WTC11 (cell line): ENCODE data around the gene USP16. TPM values are rescaled to one million over a fixed set of nuclear protein-coding genes. Genes with fewer than 3 reads are reported as not detected.

Experiments used
- ATAC-seq: fragments of 200-7000 bp; cut with Tn5 transposase; 2 replicates; pipeline ENCODE4 v1.10.0; 2021; ENCODE audit warnings: mild to moderate bottlenecking, moderate library complexity
- CTCF ChIA-PET: fragments of 300-600 bp; sonication (Branson Sonifier 250); formaldehyde crosslinking; loops from one replicate; lab custom pipeline; 2021; ENCODE audit warnings: antibody characterized with exemption; lab: Charles Lee
- POLR2A ChIA-PET: fragments of 350-600 bp; sonication (Branson Sonifier 250); formaldehyde crosslinking; loops from one replicate; lab custom pipeline; 2021; ENCODE audit warnings: antibody characterized with exemption; lab: Charles Lee
- DNase-seq: peaks from one replicate; pipeline ENCODE4 v3.0.0; 2021; ENCODE audit warnings: low spot score
- H3K27ac Mint-ChIP-seq: 2 replicates; pipeline ENCODE4 v1.8.0; 2021; ENCODE audit warnings: mixed read lengths
- H3K27me3 Mint-ChIP-seq: 2 replicates; pipeline ENCODE4 v1.8.0; 2021; ENCODE audit warnings: low read depth, mild to moderate bottlenecking, moderate library complexity, mixed read lengths
- H3K36me3 Mint-ChIP-seq: 2 replicates; pipeline ENCODE4 v1.8.0; 2021; ENCODE audit warnings: mixed read lengths
- H3K4me1 Mint-ChIP-seq: 2 replicates; pipeline ENCODE4 v1.8.0; 2022; ENCODE audit warnings: mixed read lengths
- H3K4me3 Mint-ChIP-seq: 2 replicates; pipeline ENCODE4 v1.8.0; 2021; ENCODE audit warnings: mild to moderate bottlenecking, moderate library complexity, mixed read lengths
- H3K9me3 Mint-ChIP-seq: 2 replicates; pipeline ENCODE4 v1.8.0; 2021; ENCODE audit warnings: mixed read lengths
- ATF1 ChIP-seq: sonication (generic); formaldehyde crosslinking; IDR thresholded peaks from 2 replicates; pipeline ENCODE4 v1.8.1; 2023; ENCODE audit warnings: mild to moderate bottlenecking, moderate library complexity, missing genetic modification reagents
- ELF4 ChIP-seq: sonication (generic); formaldehyde crosslinking; IDR thresholded peaks from 2 replicates; pipeline ENCODE4 v1.8.1; 2022; ENCODE audit warnings: low read depth, mild to moderate bottlenecking, moderate library complexity, missing genetic modification reagents
- HMGA2 ChIP-seq: fragments of 250-450 bp; sonication (Bioruptor Pico); IDR thresholded peaks from 2 replicates; pipeline ENCODE4 v1.4.0; 2021; ENCODE audit warnings: mild to moderate bottlenecking, moderate library complexity
- MXD4 ChIP-seq: fragments of 250-450 bp; sonication (Bioruptor Pico); IDR thresholded peaks from 2 replicates; pipeline ENCODE4 v1.8.0; 2021; ENCODE audit warnings: mild to moderate bottlenecking, moderate library complexity, borderline replicate concordance
- NFATC4 ChIP-seq: fragments of 250-450 bp; sonication (Bioruptor Pico); IDR thresholded peaks from 2 replicates; pipeline ENCODE4 v1.9.0; 2021; ENCODE audit warnings: mild to moderate bottlenecking
- NR2C2 ChIP-seq: sonication (generic); formaldehyde crosslinking; IDR thresholded peaks from 2 replicates; pipeline ENCODE4 v1.8.0; 2022; ENCODE audit warnings: mild to moderate bottlenecking, missing genetic modification reagents
- TCF7 ChIP-seq: sonication (generic); formaldehyde crosslinking; IDR thresholded peaks from 2 replicates; pipeline ENCODE4 v1.8.0; 2022; ENCODE audit warnings: mild to moderate bottlenecking, low read depth, missing genetic modification reagents, moderate library complexity
- TEAD4 ChIP-seq: sonication (generic); formaldehyde crosslinking; IDR thresholded peaks from 2 replicates; pipeline ENCODE4 v1.8.0; 2022; ENCODE audit warnings: mild to moderate bottlenecking, missing genetic modification reagents
- ZNF219 ChIP-seq: sonication (generic); formaldehyde crosslinking; IDR thresholded peaks from 2 replicates; pipeline ENCODE4 v1.8.0; 2023; ENCODE audit warnings: missing genetic modification reagents, mild to moderate bottlenecking, borderline replicate concordance
- ZNF416 ChIP-seq: fragments of 250-450 bp; sonication (Bioruptor Pico); IDR thresholded peaks from 2 replicates; pipeline ENCODE4 v1.9.0; 2021; ENCODE audit warnings: mild to moderate bottlenecking, inconsistent platforms
- ZNF423 ChIP-seq: fragments of 250-450 bp; sonication (Bioruptor Pico); IDR thresholded peaks from 2 replicates; pipeline ENCODE4 v2.1.2; 2022; ENCODE audit warnings: mild to moderate bottlenecking, moderate library complexity
- total RNA-seq: library from RNA; stranded (reverse); gene quantifications from 3 replicates; pipeline ENCODE4 v1.2.3, GENCODE V29; 2021
- TF ChIP-seq, protein P1 (sequence below): fragments of 250-450 bp; sonication (Bioruptor Pico); IDR thresholded peaks from 2 replicates; pipeline ENCODE4 v1.9.0; 2021; ENCODE audit warnings: moderate library complexity, mild to moderate bottlenecking, inconsistent platforms, borderline replicate concordance
- TF ChIP-seq, protein P2 (sequence below): fragments of 250-450 bp; sonication (Bioruptor Pico); conservative IDR thresholded peaks from 2 replicates; pipeline ENCODE4 v1.9.0; 2021; ENCODE audit warnings: mild to moderate bottlenecking
- TF ChIP-seq, protein P3 (sequence below): sonication (generic); formaldehyde crosslinking; IDR thresholded peaks from 2 replicates; pipeline ENCODE4 v1.8.1; 2023; ENCODE audit warnings: mild to moderate bottlenecking, missing genetic modification reagents, moderate library complexity
- TF ChIP-seq, protein P4 (sequence below): sonication (generic); formaldehyde crosslinking; IDR thresholded peaks from 2 replicates; pipeline ENCODE4 v1.8.1; 2022; ENCODE audit warnings: missing genetic modification reagents, borderline replicate concordance

The USP16 gene
- total RNA-seq, 1 experiment from 2014 or later, result 20.8 TPM

DNA sequence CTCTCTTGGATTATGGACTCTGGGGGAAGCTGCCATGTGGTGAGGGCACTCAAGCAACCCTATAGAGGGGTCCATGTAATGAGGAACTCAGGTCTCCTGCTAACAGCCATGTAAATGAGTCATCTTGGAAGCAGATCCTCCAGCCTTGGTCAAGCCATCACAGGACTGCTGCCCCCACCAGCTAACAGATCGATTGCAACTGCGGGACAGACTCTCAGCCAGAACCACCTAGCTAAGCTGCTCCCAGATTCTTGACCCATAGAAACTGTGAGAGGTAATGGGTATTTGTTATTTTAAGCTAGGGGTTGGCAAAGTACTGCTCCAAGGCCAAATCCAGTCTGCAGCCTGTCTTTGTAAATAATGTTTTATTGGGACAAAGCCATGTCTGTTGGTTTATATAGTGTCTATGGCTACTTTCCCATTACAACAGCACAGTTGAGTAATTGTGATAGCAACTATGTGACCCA, 78.4 kb downstream of the USP16 start:
- TF ChIP-seq ELF4 (CRISPR knock-in tag) (no peak), HMGA2 (CRISPR knock-in tag) (no peak), MXD4 (CRISPR knock-in tag) (no peak), ATF1 (CRISPR knock-in tag) (no peak), ZNF423 (CRISPR knock-in tag) (no peak), ZNF416 (no peak), NR2C2 (CRISPR knock-in tag) (no peak), ZNF219 (CRISPR knock-in tag) (no peak), TCF7 (CRISPR knock-in tag) (no peak), NFATC4 (CRISPR knock-in tag) (no peak), TEAD4 (no peak)
- TF ChIP-seq, protein P1, sequence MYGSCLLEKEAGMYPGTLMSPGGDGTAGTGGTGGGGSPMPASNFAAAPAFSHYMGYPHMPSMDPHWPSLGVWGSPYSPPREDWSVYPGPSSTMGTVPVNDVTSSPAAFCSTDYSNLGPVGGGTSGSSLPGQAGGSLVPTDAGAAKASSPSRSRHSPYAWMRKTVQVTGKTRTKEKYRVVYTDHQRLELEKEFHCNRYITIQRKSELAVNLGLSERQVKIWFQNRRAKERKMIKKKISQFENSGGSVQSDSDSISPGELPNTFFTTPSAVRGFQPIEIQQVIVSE, result no peak
- TF ChIP-seq, protein P2, sequence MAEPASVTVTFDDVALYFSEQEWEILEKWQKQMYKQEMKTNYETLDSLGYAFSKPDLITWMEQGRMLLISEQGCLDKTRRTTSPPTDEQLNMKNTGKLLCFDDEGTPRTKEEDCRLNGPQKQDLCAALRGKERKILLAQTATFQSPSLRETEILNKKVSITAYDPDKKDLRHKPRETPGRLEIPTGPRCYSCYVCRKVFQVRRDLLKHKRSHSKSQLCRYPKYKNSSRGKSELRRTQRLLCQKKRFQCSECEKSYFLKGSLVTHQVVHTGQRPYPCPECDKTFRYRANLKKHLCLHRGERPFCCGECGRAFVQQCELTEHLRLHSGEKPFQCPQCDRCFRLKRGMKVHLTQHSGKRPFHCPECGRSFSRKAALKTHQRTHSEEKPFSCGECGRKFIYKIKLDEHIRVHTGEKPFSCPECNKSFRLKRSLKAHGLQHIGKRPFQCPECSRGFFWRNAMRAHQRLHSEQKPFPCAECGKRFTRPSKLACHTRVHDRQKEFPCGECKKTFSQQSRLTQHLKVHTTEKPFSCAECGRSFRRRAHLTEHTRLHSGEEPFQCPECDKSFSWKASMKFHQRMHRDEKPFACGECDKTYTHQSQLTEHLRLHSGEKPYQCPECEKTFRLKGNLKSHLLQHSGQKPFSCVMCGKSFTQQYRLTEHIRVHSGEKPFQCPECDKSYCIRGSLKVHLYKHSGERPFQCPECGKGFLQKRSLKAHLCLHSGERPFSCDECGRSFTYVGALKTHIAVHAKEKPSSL (CRISPR knock-in tag), result no peak
- TF ChIP-seq, protein P3, sequence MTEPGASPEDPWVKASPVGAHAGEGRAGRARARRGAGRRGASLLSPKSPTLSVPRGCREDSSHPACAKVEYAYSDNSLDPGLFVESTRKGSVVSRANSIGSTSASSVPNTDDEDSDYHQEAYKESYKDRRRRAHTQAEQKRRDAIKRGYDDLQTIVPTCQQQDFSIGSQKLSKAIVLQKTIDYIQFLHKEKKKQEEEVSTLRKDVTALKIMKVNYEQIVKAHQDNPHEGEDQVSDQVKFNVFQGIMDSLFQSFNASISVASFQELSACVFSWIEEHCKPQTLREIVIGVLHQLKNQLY (CRISPR knock-in tag), result no peak
- TF ChIP-seq, protein P4, sequence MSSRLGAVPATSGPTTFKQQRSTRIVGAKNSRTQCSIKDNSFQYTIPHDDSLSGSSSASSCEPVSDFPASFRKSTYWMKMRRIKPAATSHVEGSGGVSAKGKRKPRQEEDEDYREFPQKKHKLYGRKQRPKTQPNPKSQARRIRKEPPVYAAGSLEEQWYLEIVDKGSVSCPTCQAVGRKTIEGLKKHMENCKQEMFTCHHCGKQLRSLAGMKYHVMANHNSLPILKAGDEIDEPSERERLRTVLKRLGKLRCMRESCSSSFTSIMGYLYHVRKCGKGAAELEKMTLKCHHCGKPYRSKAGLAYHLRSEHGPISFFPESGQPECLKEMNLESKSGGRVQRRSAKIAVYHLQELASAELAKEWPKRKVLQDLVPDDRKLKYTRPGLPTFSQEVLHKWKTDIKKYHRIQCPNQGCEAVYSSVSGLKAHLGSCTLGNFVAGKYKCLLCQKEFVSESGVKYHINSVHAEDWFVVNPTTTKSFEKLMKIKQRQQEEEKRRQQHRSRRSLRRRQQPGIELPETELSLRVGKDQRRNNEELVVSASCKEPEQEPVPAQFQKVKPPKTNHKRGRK (CRISPR knock-in tag), result no peak
- CTCF ChIA-PET, result no interaction called here
- no peak overlapping the region for H3K27ac Mint-ChIP-seq
- no peak for ATAC-seq
- H3K4me1 Mint-ChIP-seq, result peaks cover 7% of the 10 kb centered on the region; the same call in 1 of the 2 replicates
- POLR2A ChIA-PET, result no interaction called here
- DNase-seq, result no peak
- H3K36me3 Mint-ChIP-seq, result no peaks in the 10 kb centered on the region
- H3K9me3 Mint-ChIP-seq, result peaks cover 5% of the 10 kb centered on the region; the same call in 1 of the 2 replicates
- H3K4me3 Mint-ChIP-seq, result no peak overlapping the region
- no peaks in the 10 kb centered on the region for H3K27me3 Mint-ChIP-seq

Other genes starting within 250 kb of the USP16 start
- 18.9 to 23.0 TPM (median 21.1 TPM) in 3 replicates for gene LTN1, start 31.8 kb upstream of the USP16 start, total RNA-seq
- 8.7 to 10.4 TPM (median 9.4 TPM) in 3 replicates for gene RWDD2B, start 5.3 kb upstream of the USP16 start, total RNA-seq
- gene CCT8, start 49.0 kb downstream of the USP16 start, total RNA-seq, result 329 to 335 TPM (median 333 TPM) in 3 replicates
- 0.15 to 0.37 TPM in 2 of 3 replicates, not detected in the other for gene MAP3K7CL, start 106.0 kb downstream of the USP16 start, total RNA-seq